AG09319 (cell line): Measurements from ENCODE around the gene COPS7B.
A peak's percentile ranks its signal among the peaks of the same experiment; 100 is the strongest.
"Not testable (repeated sequence)": the region's sequence is repeated elsewhere in the genome, so short reads cannot be mapped to it uniquely, and the experiment has no call there.

ENCODE experiments used
- DNase-seq: peaks from one replicate; pipeline ENCODE4 v3.0.0-alpha.2; 2010; ENCODE audit warnings: low read depth; ENCODE audit errors: extremely low read depth
- TF ChIP-seq, protein P1 (sequence below): IDR thresholded peaks from 2 replicates; pipeline ENCODE4 v1.5.1; 2011; ENCODE audit warnings: low read depth, mild to moderate bottlenecking, inconsistent platforms, low read length, moderate library complexity

The COPS7B gene

DNA sequence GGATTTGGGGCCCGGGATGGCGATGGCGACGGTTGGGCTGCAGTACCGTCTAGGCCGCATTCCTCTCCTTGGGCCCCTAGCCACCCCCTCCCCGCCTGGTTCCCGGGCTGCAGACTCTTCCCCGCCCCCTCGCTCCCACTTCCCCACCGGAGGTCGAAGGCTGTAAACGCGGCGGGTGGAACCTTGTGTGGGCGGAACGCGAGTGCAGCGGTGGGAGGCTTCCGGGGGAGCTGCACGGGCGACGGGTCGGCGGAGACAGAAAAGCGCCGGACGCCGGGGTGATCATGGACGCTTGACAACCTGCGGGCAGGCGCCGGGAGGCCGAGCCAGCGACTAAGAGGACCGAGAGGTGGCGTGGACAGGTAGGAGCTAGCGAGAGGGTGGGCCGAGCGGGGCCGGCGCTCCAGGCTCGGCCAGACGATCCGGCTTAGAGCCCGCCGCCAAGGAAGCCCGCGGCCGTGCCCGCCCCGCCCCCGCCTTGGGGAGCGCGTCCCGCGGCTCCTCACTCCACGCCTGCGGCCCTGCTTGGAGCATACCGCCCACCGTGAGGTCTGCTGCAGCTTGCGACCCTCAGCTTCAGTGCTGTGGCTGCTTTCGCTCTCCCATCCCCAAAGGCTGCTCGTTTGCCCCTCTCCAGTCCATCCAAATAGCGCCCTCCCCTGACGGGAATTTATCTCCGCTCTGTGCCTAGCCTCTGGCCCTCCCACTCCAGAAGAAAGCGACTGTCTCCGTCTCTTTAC lies at the start of gene COPS7B:
COPS7B (plus strand) TSS at position 269 of the 740 bp plus-strand sequence. CDS start 2,126 bp downstream, outside the sequence.
- TF ChIP-seq, protein P1, sequence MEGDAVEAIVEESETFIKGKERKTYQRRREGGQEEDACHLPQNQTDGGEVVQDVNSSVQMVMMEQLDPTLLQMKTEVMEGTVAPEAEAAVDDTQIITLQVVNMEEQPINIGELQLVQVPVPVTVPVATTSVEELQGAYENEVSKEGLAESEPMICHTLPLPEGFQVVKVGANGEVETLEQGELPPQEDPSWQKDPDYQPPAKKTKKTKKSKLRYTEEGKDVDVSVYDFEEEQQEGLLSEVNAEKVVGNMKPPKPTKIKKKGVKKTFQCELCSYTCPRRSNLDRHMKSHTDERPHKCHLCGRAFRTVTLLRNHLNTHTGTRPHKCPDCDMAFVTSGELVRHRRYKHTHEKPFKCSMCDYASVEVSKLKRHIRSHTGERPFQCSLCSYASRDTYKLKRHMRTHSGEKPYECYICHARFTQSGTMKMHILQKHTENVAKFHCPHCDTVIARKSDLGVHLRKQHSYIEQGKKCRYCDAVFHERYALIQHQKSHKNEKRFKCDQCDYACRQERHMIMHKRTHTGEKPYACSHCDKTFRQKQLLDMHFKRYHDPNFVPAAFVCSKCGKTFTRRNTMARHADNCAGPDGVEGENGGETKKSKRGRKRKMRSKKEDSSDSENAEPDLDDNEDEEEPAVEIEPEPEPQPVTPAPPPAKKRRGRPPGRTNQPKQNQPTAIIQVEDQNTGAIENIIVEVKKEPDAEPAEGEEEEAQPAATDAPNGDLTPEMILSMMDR = peak; percentile 54
- no peak for DNase-seq

DNA sequence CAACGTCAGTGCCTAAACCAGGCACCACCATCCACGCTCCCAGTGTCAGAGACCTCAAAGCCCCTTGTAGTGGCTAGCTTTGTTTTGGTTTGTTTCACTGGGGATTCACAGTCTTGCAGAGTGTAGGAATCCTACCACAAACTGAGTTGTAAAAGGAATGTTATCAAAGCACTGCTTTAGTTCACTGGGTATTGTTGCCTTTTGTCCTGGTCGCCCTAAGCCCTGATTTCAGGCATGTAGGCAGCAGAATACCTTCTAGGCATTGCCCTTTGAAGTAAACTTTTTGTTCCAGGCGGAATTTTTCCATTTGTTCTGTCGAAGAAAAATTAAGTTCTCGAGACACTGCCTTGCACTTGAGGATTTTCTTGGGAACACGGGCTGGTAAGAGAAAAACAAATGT lies 48.5 kb upstream of the COPS7B start:
- no peak for DNase-seq
- TF ChIP-seq, protein P1 = no peak

GRCh38 chr2:231743376-231744116 lies 42.7 kb upstream of the COPS7B start:
- TF ChIP-seq, protein P1 = no peak
- no peak for DNase-seq

GRCh38 chr2:231745303-231746038 lies 40.8 kb upstream of the COPS7B start:
- TF ChIP-seq, protein P1 = no peak
- no peak for DNase-seq

GRCh38 chr2:231748153-231748896 lies 37.9 kb upstream of the COPS7B start:
- DNase-seq = not testable (repeated sequence)

- DNase-seq = not testable (repeated sequence)
Observed at GRCh38 chr2:231749016-231749415, 37.2 kb upstream of the COPS7B start.

DNA sequence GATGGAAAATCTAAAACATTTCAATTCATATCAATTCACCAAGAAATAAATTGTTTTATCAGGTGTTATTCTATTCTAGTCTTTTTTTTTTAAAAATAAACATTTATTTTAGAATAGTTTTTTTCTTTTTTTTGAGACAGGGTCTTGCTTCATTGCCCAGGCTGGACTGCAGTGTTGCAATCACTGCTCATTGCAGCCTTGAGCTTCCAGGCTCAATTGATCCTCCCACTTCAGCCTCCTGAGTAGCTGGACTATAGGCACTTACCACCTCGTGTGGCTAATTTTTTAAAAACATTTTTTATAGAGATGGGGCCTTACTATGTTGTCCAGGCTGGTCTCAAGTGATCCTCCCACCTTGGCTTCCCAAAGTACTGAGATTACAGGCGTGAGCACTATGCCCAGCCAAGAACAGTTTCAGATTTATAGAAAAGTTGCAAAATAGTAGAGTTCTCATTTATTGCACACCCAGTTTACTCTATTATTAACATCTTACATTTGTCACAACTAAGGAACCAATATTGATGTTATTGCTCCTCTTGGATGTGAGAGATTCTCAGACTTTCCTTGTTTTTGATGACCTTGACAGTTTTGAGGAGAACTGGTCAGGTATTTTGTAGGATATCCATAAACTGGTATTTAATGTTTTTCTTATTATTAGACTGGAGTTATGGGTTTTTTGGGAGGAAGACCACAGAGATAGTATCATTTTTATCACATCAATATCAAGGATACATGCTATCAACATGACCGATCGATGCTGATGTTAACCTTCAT lies 35.0 kb upstream of the COPS7B start:
- TF ChIP-seq, protein P1 = no peak

More for the DNA sequence above, 35.0 kb upstream of the COPS7B start:
- no peak for DNase-seq
